Activated CD8-positive, alpha-beta memory T cell treated with anti-CD3 and anti-CD28 coated beads, Interleukin-2, amount 10 ng/mL, durations not matched to agents 7 days and 5 days (primary cell): ENCODE measurements around the gene TGFBR3. TPM values are rescaled to one million over a fixed set of nuclear protein-coding genes. Genes with fewer than 3 reads are reported as not detected.

Experiments
- ATAC-seq: fragments of 150-1000 bp; cut with Tn5 transposase; one replicate; pipeline ENCODE4 v1.10.0; 2021; ENCODE audit warnings: moderate library complexity
- CTCF ChIA-PET: fragments of 350-600 bp; sonication (Branson Sonifier 250); formaldehyde crosslinking; loops from one replicate; lab custom pipeline; 2021; ENCODE audit warnings: antibody characterized with exemption; lab: Charles Lee
- DNase-seq: peaks from one replicate; pipeline ENCODE4 v3.0.0-alpha.2; 2020
- H3K27ac Mint-ChIP-seq: one replicate; pipeline ENCODE4 v1.8.0; 2021; ENCODE audit warnings: mild to moderate bottlenecking, mixed read lengths
- H3K27me3 Mint-ChIP-seq: one replicate; pipeline ENCODE4 v1.8.0; 2021; ENCODE audit warnings: mixed read lengths
- H3K36me3 Mint-ChIP-seq: one replicate; pipeline ENCODE4 v1.8.0; 2021; ENCODE audit warnings: mild to moderate bottlenecking, mixed read lengths
- H3K4me1 Mint-ChIP-seq: one replicate; pipeline ENCODE4 v1.8.0; 2021; ENCODE audit warnings: mixed read lengths
- H3K4me3 Mint-ChIP-seq: one replicate; pipeline ENCODE4 v1.8.0; 2021; ENCODE audit warnings: mild to moderate bottlenecking, moderate library complexity, mixed read lengths
- H3K9me3 Mint-ChIP-seq: one replicate; pipeline ENCODE4 v1.8.0; 2022; ENCODE audit warnings: low read depth, mixed read lengths
- total RNA-seq, 2 experiments: library from RNA; stranded (reverse); gene quantifications; one replicate each; pipeline ENCODE4 v1.2.3, GENCODE V29; 2021

TGFBR3 gene
- total RNA-seq, 2 experiments from 2014 or later: 10.4 to 25.8 TPM

DNA sequence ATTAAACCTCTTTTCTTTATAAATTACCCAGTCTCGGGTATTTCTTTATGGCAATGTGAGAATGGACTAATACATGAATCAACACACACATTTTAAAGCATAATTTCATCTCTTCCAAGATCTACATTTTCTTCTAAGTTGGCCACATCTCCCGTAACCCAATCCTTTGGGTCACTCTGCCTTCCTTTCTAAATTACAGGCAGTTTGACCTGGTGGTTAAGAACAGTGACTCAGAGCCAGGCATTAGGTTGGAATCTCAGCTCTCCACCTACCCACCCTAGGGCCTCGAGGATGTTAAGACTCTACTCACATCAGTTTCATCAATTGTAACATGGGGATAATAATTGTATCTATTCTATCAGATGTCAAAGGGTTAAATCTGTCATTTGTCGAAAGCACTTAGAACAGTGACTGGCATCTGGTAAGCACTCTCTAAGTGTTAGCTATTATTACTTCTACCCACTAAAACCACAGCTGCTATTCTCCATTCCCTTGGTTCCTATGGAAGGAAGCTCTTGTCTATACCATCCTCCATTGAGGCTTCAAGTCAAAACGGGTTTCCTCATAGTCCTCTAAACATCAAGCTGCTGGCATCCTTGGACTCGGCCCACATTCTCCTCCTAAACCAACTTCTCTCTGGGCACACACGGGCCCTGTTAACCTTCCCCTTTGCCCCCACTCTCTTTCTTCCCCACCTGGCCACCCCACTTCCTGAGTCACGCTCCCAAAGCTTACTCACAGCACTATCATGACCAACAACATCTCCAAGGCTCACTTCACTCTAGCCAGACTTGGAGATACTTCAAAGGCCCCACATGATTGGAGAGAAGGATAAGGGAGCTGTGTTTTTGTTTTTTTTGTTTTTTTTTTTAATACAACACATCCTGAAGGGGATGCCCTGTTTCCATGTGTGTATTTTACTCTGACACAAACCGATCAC, 116.9 kb downstream of the TGFBR3 start:
- peaks cover 8% of the 10 kb centered on the region for H3K36me3 Mint-ChIP-seq
- H3K9me3 Mint-ChIP-seq: no peaks in the 10 kb centered on the region
- H3K27me3 Mint-ChIP-seq: no peaks in the 10 kb centered on the region
- H3K27ac Mint-ChIP-seq: no peak overlapping the region
- no peak overlapping the region for H3K4me3 Mint-ChIP-seq
- DNase-seq (no peak), ATAC-seq (no peak)
- H3K4me1 Mint-ChIP-seq: peaks cover 8% of the 10 kb centered on the region
- CTCF ChIA-PET: interaction anchor here (1.1 kb wide), 1 partner anchor 14 kb away, joined by 3 read pairs; no protein-coding TSS in a partner anchor

DNA sequence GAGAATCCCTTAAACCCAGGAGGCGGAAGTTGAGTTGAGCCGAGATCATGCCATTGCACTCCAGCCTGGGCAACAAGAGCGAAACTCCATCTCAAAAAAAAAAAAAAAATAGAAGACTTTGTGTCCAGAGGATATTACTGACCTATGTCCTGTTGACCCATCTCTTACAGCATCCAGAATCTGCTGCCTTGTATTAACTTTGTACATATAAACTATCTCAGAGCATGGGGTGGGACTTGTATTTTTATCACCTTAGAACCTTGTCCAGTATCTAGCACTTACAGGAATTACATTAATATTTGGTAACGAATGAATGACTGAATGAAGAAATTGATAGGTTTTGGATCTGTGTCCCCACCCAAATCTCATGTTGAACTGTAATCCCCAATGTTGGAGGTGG, 117.8 kb downstream of the TGFBR3 start:
- H3K9me3 Mint-ChIP-seq: no peaks in the 10 kb centered on the region
- H3K36me3 Mint-ChIP-seq: peaks cover 8% of the 10 kb centered on the region
- no peak for ATAC-seq
- H3K27me3 Mint-ChIP-seq: no peaks in the 10 kb centered on the region
- CTCF ChIA-PET: no interaction called here
- peaks cover 16% of the 10 kb centered on the region for H3K4me1 Mint-ChIP-seq
- no peak overlapping the region for H3K4me3 Mint-ChIP-seq
- no peak for DNase-seq
- H3K27ac Mint-ChIP-seq: no peak overlapping the region

DNA sequence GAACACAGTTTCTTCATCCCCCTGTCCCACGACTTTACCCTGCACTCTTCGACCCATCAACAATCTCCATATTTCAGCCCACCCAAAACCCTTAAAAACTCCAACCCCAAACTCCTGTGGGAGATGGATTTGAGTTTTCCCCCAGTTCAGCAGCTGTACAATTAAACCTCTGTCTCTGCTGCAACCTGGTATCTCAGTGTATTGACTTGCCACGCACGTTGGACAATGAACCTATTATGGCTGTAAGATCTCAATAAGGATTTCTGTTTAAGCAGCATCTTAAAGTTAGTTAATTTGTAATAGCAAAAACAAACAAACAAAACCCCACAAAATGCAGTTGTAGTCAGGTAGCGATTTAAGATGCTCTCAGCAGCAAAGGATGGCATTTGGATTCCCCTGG, 119.1 kb downstream of the TGFBR3 start:
- DNase-seq (no peak), ATAC-seq (no peak)
- CTCF ChIA-PET: no interaction called here
- Mint-ChIP-seq H3K4me3 (no peak overlapping the region), H3K9me3 (no peaks in the 10 kb centered on the region), H3K36me3 (peaks cover 14% of the 10 kb centered on the region), H3K4me1 (peaks cover 28% of the 10 kb centered on the region), H3K27ac (no peak overlapping the region), H3K27me3 (no peaks in the 10 kb centered on the region)

DNA sequence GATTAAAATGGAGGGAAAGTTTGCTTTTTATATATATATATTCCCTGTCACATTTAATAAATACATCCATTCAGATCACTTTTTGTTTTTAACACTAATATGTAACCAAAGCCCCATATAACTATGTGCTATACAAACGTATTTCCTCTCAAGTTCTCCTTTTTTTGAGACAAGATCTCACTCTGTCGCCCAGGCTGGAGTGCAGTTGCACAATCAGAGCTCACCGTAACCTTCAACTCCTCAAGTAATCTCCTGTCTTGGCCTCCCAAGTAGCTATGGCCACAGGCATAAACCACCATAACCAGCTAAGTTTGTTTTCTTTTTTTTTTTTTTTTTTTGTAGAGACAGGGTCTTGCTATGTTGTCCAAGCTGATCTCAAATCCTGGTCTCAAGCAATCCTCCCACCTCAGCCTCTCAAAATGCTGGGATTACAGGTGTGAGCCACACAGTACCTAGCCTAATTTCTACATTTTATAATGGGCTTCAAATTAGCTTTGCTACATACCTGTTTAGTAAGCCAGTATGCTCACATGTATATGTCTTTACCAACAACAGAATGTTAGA, 120.0 kb downstream of the TGFBR3 start:
- CTCF ChIA-PET: no interaction called here
- ATAC-seq: no peak
- Mint-ChIP-seq H3K36me3 (peaks cover 14% of the 10 kb centered on the region), H3K9me3 (no peaks in the 10 kb centered on the region), H3K4me1 (peaks cover 34% of the 10 kb centered on the region), H3K4me3 (no peak overlapping the region), H3K27ac (no peak overlapping the region), H3K27me3 (no peaks in the 10 kb centered on the region)
- no peak for DNase-seq

DNA sequence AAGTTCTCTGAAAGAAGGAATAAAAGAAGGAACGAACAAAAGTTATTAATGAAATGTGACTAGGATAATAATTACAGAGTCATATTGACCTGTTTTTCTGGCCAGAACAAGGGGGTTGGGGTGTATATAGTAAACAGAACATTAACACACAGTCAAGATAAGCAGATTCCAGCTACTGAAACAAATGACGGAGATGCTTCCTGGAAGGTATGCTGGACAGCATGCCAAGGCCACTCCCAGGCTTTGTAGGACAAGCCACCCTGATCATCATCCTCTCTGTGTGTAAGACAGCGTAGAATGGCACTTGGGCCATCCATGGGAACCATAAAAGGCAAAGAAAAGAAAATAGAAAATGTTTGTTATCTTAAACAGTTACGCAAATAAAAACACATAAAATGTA, 120.7 kb downstream of the TGFBR3 start:
- no peak overlapping the region for H3K27ac Mint-ChIP-seq
- H3K27me3 Mint-ChIP-seq: no peaks in the 10 kb centered on the region
- ATAC-seq: no peak
- CTCF ChIA-PET: no interaction called here
- no peak for DNase-seq
- H3K36me3 Mint-ChIP-seq: peaks cover 13% of the 10 kb centered on the region
- no peaks in the 10 kb centered on the region for H3K9me3 Mint-ChIP-seq
- H3K4me1 Mint-ChIP-seq: peaks cover 36% of the 10 kb centered on the region
- no peak overlapping the region for H3K4me3 Mint-ChIP-seq

DNA sequence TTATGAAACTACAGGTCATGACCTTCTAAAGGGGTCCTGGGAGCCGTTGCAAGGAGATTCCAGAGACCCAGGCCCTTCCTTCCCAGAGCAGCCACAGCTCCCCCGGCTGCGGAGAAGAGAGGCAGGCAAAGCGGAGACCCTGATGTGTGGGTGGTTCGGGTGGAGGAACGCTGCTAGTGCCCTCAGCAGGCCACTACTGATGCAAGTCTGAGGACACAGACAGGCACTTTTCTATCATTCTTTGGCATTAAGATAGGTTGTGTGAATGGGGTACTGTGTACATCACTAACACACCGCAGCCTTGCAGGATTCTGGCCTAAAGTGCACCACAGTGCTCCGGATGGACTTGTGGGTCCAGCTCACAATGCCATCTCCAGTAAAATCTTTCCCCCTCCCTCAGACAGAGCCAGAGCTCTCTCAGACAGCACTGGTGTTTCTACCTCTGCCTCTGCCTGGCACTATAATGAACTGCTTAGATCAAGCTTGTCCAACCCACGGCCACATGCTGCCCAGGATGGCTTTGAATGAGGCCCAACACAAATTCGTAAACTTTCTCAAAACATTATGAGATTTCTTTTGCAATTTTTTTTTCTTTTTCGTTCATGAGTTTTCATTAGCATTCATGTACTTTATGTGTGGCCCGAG, 121.4 kb downstream of the TGFBR3 start:
- ATAC-seq: no peak
- CTCF ChIA-PET: interaction anchor here (1.1 to 1.5 kb wide), 2 partner anchors 9 to 28 kb away, joined by 3 to 4 read pairs; no protein-coding TSS in a partner anchor
- Mint-ChIP-seq H3K4me3 (no peak overlapping the region), H3K27me3 (no peaks in the 10 kb centered on the region), H3K9me3 (no peaks in the 10 kb centered on the region), H3K36me3 (peaks cover 13% of the 10 kb centered on the region), H3K4me1 (peaks cover 36% of the 10 kb centered on the region), H3K27ac (no peak overlapping the region)
- no peak for DNase-seq

DNA sequence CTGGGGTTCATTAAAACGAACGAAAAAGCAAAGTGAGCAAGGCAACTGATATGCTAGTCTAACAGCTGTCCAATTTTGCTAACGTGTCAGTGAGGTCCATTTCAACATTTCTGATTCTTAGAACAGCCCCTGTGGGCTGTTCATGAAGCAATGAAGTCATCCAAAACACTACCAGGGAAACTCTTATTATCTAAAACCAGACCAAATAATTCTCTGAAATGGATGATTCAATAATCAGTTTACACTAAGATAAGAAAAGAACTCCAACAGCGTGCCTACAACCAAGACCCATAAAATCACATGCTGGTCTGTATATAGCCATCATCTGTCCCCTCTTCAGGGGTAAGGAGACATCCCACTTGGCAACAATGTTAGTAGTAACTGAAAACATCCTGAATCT, 122.7 kb downstream of the TGFBR3 start:
- ATAC-seq (no peak), DNase-seq (no peak)
- no peaks in the 10 kb centered on the region for H3K27me3 Mint-ChIP-seq
- no peaks in the 10 kb centered on the region for H3K9me3 Mint-ChIP-seq
- H3K36me3 Mint-ChIP-seq: peaks cover 9% of the 10 kb centered on the region
- peaks cover 34% of the 10 kb centered on the region for H3K4me1 Mint-ChIP-seq
- H3K27ac Mint-ChIP-seq: peak overlapping the region; percentile 29
- CTCF ChIA-PET: interaction anchor here (1.5 kb wide), 1 partner anchor 26 kb away, joined by 3 read pairs; no protein-coding TSS in a partner anchor
- no peak overlapping the region for H3K4me3 Mint-ChIP-seq

DNA sequence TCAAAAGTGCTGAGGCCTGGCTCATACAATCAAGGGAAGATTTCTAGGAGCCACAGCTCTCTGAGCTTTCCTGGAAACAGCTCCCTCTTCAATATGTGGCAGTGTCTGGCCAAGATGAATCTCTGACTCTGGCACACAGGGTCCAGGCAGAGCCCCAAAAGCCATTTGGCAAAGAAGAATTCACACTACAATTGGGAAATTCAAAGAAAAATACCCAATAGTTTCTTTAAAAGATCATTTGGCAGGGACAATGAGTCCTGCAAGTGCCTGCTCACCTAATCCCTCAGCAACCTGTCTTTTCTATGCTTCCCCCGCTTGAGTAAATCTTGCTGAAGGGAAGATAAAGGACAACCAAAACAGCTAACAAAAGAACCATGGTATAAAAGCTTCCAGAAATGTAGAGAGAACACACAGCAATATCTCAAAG, 124.6 kb downstream of the TGFBR3 start:
- no peak overlapping the region for H3K4me3 Mint-ChIP-seq
- peaks cover 12% of the 10 kb centered on the region for H3K36me3 Mint-ChIP-seq
- no peak for ATAC-seq
- no peaks in the 10 kb centered on the region for H3K9me3 Mint-ChIP-seq
- DNase-seq: no peak
- no peaks in the 10 kb centered on the region for H3K27me3 Mint-ChIP-seq
- CTCF ChIA-PET: interaction anchor here (0.9 to 1.7 kb wide), 3 partner anchors 9 to 37 kb away, joined by 4 to 7 read pairs (median 4); no protein-coding TSS in a partner anchor
- no peak overlapping the region for H3K27ac Mint-ChIP-seq
- peaks cover 34% of the 10 kb centered on the region for H3K4me1 Mint-ChIP-seq

DNA sequence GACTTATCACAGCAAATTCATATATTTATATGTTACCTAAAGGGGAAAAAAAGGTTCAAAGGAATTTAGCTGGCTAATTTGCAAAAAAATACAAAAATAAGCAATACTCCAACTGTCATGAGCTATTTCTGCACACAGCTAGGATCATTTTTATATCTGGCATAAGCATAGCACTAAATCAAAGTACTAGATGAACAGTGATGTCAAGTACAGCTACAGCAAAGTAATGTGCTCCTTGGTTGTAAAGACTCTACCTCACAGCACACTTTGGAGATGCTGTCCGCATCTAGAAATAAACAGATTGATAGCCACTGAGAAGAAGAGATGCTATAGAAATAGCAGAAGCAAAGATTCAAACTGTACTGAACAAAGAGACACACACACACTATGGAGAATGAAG, 125.4 kb downstream of the TGFBR3 start:
- Mint-ChIP-seq H3K4me3 (no peak overlapping the region), H3K27me3 (no peaks in the 10 kb centered on the region), H3K36me3 (peaks cover 12% of the 10 kb centered on the region), H3K9me3 (no peaks in the 10 kb centered on the region), H3K27ac (no peak overlapping the region), H3K4me1 (peaks cover 34% of the 10 kb centered on the region)
- CTCF ChIA-PET: interaction anchor here (1.7 kb wide), 2 partner anchors 9 to 38 kb away, joined by 4 to 7 read pairs; no protein-coding TSS in a partner anchor
- DNase-seq: no peak
- no peak for ATAC-seq

DNA sequence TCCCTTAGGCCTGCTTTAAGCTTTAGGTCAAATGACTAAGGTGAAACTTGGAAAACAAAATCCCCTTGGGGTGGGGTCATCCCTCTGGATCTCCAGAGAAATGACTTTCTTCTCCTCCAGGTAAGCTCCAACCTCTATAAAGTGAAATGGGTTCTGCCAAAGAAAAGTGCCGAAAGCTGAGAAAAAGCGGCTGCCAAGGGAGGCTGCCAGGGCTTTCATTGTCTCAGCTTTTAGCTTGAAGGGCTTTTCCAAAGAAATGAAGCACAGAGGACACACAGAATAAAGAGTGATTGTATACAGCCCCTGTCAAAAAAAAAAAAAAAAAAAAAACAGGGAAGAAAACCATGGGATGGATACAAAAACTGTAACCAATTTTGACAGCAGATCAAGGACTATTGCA, 126.9 kb downstream of the TGFBR3 start:
- Mint-ChIP-seq H3K27ac (no peak overlapping the region), H3K4me3 (no peak overlapping the region), H3K27me3 (no peaks in the 10 kb centered on the region), H3K4me1 (peaks cover 39% of the 10 kb centered on the region), H3K36me3 (peaks cover 12% of the 10 kb centered on the region), H3K9me3 (no peaks in the 10 kb centered on the region)
- DNase-seq: no peak
- CTCF ChIA-PET: interaction anchor here (0.7 to 1.2 kb wide), 2 partner anchors 127 to 246 kb away, joined by 3 read pairs; partner anchors contain the start of gene TGFBR3
- no peak for ATAC-seq

DNA sequence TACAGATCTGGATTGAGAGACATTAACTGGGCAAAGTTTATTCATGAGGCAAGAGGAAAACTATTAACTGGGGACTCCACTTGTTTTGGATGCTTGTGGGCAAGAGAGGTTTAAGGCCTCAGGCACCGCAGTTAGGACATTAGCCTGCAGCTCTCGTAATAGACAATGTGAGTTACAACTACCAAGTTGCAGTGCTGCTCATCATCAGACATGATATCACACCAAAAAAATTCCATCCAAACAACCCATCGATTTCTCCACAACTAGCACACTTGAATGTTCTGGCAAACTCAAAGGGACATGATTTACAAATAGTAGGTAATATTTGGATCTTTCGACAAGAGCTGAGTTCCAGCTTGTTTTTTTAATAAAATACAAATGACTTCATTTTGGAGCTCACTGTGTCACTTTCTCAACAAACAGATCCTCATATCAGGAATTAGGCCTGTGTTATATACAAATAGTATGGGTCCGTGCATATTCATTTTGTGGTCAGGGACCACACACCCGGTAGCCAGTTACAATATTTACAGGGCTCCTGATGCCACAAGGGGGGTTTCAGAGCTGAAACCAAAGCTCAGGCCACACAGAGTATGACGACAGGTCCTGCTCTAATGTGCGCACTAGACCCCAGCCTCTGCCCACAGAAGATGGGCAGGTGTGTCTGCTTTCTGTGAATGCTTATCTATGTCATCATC, 128.0 kb downstream of the TGFBR3 start:
- H3K4me3 Mint-ChIP-seq: no peak overlapping the region
- peaks cover 18% of the 10 kb centered on the region for H3K36me3 Mint-ChIP-seq
- no peaks in the 10 kb centered on the region for H3K9me3 Mint-ChIP-seq
- DNase-seq (no peak), ATAC-seq (no peak)
- H3K27ac Mint-ChIP-seq: no peak overlapping the region
- CTCF ChIA-PET: no interaction called here
- peaks cover 40% of the 10 kb centered on the region for H3K4me1 Mint-ChIP-seq
- H3K27me3 Mint-ChIP-seq: no peaks in the 10 kb centered on the region

DNA sequence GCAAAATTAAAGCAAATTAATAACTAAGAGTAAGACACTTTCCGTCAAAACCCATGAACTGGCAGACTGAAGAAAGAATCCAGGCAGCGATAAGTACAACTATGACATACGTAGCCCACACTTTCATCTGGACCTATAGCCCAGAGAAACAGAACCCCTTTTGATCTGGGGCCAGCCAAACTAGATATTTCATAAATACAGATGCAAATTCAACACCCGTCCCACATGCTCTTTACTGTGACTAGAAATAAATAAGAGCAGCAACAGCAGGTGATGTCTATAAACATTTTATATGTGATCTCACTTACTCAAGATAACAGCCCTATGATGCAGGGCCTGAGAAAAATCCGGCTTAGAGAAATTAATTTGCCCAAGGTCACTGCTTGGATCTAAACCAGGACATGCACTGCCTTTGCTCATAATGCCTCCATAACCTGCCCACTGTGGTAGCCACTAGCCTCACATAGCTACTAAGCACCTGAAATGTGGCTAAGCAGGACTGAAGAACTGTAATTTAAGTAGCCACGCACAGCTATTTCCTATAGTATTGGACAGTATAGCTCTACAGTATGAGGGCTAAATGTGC, 130.2 kb downstream of the TGFBR3 start:
- no peaks in the 10 kb centered on the region for H3K9me3 Mint-ChIP-seq

More for the DNA sequence above, 130.2 kb downstream of the TGFBR3 start:
- H3K4me1 Mint-ChIP-seq: peaks cover 41% of the 10 kb centered on the region
- CTCF ChIA-PET: interaction anchor here (1.0 kb wide), 1 partner anchor 8 kb away, joined by 4 read pairs; no protein-coding TSS in a partner anchor
- DNase-seq: no peak
- H3K36me3 Mint-ChIP-seq: peaks cover 12% of the 10 kb centered on the region
- ATAC-seq: no peak
- H3K4me3 Mint-ChIP-seq: no peak overlapping the region
- no peaks in the 10 kb centered on the region for H3K27me3 Mint-ChIP-seq
- no peak overlapping the region for H3K27ac Mint-ChIP-seq
